GM18870 (cell line): ENCODE results near the gene BMP6.

Experiments
- ATAC-seq: cut with Tn5 transposase; IDR thresholded peaks from one replicate; pipeline ENCODE4 v1.9.1; 2021; ENCODE audit warnings: moderate library complexity; ENCODE audit not compliant: unreplicated experiment

Gene BMP6

DNA sequence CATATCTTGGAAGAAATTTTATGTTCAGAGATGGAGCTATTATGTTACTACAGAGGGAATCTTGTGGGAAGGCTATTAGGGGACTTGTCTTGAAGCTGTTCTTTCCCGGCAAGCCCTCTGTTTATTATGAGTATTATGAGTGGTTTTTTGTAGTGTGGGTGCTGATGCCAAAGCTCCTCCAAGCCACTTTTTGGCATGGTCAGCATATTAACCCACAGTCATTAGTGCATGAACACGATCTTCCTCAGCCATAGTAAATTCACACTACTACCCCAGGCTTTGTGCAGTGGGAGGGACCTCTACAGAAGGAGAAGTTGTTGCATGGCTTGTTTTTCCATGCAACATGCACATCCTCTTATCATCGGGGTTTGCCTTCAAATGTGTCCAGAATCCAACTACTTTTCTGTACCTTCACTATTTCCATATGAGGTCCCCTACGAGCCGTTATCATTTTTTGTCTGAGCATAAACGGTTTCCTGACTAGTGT is 6.5 kb upstream of the BMP6 start:
- ATAC-seq, result no peak

- no peak for ATAC-seq
Measured at GRCh38 chr6:7720346-7720745, 5.6 kb upstream of the BMP6 start.

- no peak for ATAC-seq
Measured at GRCh38 chr6:7721649-7722048, 4.2 kb upstream of the BMP6 start.

GRCh38 chr6:7723041-7723447 is 2.9 kb upstream of the BMP6 start:
- no peak for ATAC-seq

- ATAC-seq, result no peak
Measured at GRCh38 chr6:7723554-7723953, 2.3 kb upstream of the BMP6 start.

- no peak for ATAC-seq
Measured at GRCh38 chr6:7725412-7725811, 487 bp upstream of the BMP6 start.

GRCh38 chr6:7726416-7727085 is 652 bp downstream of the BMP6 start:
- no peak for ATAC-seq

DNA sequence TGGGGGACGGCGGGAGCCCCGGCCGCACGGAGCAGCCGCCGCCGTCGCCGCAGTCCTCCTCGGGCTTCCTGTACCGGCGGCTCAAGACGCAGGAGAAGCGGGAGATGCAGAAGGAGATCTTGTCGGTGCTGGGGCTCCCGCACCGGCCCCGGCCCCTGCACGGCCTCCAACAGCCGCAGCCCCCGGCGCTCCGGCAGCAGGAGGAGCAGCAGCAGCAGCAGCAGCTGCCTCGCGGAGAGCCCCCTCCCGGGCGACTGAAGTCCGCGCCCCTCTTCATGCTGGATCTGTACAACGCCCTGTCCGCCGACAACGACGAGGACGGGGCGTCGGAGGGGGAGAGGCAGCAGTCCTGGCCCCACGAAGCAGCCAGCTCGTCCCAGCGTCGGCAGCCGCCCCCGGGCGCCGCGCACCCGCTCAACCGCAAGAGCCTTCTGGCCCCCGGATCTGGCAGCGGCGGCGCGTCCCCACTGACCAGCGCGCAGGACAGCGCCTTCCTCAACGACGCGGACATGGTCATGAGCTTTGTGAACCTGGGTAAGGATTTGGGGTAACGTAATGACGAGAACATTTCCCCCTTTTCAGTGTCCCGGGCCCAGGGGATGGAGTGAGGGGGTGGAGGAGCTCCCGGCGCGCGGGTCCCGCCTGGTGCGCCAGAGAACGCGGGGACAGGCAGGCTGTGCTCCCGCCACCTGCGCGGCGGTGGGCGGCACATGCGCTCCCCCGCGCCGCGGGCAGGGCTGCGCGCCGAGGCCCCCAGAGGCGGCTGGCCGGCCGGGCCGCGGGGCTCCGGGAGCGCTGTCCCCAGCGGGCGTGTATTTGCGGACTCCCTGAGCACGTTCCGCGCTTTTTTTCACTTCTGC is 1.4 kb downstream of the BMP6 start:
- ATAC-seq, result no peak

DNA sequence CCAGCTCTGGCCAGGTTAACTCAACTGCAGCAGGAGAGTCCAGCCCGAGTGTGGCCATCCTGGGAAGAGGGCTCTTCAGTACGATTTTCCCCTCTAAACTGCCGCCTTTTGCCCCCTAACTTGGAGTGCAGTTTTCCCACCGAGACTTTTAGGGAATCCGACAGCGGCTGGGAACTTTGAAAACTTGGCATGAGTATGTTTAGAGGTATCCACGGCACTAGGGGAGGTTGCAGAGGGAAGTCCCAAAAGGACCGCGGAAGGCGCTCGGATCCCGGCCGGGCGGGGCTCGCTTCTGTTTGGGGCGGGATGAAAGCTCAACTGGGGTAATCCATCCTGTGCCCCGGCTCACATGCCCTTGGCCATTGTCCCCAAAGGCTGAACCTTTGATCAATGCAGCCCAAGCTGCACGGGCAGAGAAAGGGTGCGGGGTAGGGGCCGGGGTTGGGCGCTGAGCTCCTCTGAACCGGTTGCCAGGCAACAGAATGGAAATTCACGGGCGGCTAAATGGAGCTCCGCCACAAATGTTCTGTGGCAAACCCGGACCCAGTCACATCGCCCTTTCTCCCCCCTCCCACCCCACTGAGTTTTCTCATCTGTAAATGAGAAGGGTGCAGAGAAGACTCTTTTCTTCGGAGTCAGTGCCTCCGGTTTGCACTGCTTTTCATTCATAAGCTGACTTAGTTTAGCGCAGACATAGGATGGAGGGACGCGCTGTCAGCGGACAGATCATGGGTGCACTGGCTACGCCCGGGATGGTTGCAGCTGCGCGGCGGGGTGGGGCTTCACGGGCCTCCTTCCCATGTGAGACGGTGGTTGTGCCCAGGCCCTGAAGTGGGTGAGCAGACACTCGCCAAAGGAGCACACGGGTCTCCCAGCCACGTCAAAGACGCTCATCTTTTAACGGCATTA is 2.3 kb downstream of the BMP6 start:
- ATAC-seq, result no peak

DNA sequence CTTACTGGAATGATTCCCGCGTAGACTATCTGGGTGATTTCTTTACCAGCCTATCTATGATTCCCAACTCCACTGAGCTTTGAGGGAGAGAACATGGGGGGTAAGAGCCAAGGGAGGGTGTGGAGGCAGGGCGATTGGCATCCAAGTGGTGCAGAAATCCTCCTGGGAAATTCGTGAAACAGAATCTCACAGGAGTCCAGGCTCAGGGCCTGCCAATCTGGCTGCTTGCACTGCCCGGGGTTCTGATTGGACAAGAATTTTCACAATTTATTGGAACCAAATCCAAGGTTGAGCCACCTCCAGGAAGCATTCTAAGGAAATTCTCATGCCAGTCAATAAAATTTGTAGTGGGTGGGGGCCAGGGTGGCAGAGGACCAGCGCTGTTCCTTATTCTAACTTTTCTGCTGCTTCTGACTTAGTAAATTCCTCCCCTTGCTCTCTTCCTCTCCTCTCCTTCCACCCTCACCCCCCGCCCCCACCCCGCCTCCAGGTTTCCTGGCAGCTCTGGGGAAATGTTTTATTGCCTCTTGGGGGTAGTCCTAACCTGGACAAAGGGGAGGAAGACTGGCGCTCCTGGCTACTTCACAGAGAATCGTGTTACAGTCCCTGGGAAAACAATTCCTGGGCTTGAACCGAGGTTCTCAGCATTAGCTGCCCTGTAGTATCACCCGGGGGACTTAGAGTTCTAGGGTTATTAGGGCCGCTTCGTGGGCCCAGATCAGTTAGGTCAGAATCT is 3.1 kb downstream of the BMP6 start:
- ATAC-seq, result no peak

DNA sequence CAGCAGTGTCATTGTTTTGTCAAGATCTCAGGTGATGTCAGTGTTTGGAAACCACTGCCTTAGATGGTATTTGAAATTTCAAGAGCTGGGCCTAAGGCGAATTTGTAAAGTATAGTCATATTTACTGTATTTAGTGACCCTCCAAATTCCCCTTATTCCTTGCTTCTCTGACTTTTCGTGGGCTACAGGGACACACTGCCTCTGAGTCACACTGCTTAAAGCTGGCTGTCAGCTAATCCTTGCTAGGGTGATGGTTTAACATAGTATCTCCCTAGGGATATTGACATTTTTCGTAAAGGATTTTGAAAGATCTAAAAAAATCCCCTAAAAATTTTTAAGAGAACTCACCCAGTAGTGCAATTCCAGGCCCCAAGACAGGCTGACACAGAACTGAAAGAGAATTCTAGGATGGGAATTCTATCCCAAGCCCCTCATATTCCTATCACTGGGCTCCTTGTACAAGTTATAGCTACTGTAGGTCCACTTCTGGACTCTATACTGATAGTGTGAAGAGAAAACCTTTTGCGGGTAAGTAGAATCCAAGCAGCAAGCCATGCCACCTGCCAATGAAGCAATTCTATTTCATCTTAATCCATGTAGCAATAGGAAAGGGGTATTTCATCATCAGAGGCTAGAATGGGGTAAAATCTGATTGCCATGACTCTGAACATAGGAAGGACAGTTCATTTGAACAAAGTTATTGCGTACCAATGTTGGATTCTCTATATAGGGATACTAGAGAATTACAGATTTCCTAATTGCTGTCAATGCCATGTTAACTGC is 4.3 kb downstream of the BMP6 start:
- ATAC-seq, result no peak

- no peak for ATAC-seq
Measured at GRCh38 chr6:7730784-7731227, 4.9 kb downstream of the BMP6 start.

- ATAC-seq, result no peak
Measured at GRCh38 chr6:7731294-7731693, 5.4 kb downstream of the BMP6 start.

GRCh38 chr6:7732228-7732627 is 6.3 kb downstream of the BMP6 start:
- no peak for ATAC-seq

GRCh38 chr6:7734707-7735383 is 8.9 kb downstream of the BMP6 start:
- ATAC-seq, result no peak

- no peak for ATAC-seq
Measured at GRCh38 chr6:7737106-7737505, 11.2 kb downstream of the BMP6 start.

- no peak for ATAC-seq
Measured at GRCh38 chr6:7737867-7738266, 12.0 kb downstream of the BMP6 start.

GRCh38 chr6:7742223-7742785 is 16.4 kb downstream of the BMP6 start:
- no peak for ATAC-seq

- no peak for ATAC-seq
Measured at GRCh38 chr6:7745942-7746341, 20.0 kb downstream of the BMP6 start.
